GM19240 (cell line): ENCODE measurements around the gene TMEM107.
"Not testable (repeated sequence)": the region's sequence is repeated elsewhere in the genome, so short reads cannot be mapped to it uniquely, and the experiment has no call there.

Source experiments
- DNase-seq: peaks from one replicate; pipeline ENCODE4 v3.0.0; 2011; ENCODE audit warnings: low spot score; ENCODE audit not compliant: insufficient read length

TMEM107 gene

DNA sequence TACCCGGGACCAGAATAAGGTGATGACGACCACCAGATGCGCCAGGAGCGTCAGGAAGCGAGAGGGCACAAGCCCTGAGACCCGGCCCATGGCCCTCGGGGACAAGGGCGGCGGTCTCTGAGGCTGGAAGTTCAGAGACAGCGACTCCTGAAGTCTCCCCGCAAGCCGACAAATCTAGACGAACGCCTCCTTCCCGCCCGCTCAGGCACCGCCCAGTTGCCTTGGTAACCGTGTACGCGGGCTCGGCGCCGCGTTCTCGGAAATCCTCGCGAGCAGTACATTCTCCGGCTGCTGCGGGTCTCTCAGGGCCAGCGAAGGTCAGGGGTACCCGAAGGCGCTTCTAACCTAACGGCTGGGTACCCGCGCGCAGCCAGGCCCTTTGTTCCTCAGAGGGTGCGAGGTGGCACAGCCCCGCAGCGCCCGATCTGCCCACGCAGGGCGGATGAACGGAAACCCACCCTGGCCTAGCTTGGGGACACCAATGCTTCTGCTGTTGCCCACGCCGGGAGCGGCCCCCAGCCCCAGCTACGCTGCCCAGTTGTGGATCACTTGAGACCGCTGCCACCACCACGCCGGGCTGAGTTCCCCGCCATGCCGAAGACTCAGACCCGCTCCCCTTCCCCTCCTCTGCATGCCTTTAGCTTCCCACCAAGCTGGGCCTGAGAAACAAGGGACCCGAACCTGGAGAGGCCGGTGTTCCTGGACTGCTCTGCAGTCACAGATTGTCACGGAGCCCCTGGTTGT, at the start of gene TMEM107:
Gene TMEM107, minus strand, starts transcription at position 184 of the 744 bp plus-strand sequence. Its CDS starts 94 bp downstream, at position 90.
- DNase-seq = no peak

DNA sequence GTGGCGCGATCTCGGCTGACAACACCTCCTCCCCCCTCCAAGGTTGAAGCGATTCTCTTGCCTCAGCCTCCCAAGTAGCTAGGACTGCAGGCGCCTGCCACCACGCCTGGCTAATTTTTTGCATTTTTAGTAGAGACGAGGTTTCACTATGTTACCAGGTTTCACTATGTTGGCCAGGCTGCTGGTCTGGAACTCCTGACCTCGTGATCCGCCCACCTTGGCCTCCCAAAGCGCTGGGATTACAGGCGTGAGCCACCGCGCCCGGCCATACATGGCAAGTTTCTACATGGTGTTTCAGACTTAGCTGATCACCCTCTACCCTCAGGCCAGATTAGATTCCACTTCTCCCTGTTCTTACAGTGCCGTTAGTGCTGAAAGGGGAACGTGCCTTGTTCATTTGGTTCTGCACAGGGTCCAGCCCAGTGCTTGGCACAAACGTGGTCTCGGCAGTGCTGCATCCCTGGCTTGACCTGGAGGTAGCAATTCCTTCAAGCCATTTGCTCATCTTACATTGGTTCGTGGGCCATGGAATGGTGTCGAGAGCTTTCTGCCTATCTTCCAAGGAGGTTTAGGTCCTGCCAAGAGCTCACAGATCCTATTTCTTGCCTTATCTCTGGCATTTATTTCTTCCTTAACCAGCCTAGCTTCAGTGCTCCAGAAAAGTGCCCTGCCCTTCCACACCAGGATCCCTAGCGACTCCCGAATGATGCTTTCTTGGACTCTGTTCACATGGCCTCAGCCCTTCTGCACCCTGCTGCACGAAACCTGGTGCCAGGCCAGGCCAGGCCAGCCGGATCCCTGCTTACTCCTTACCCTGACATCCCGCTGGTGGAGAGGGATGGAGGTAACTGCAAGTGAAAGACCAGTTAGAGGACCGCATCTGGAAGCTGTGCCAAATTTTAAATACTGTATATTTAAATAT, 49.0 kb upstream of the TMEM107 start:
- no peak for DNase-seq

DNA sequence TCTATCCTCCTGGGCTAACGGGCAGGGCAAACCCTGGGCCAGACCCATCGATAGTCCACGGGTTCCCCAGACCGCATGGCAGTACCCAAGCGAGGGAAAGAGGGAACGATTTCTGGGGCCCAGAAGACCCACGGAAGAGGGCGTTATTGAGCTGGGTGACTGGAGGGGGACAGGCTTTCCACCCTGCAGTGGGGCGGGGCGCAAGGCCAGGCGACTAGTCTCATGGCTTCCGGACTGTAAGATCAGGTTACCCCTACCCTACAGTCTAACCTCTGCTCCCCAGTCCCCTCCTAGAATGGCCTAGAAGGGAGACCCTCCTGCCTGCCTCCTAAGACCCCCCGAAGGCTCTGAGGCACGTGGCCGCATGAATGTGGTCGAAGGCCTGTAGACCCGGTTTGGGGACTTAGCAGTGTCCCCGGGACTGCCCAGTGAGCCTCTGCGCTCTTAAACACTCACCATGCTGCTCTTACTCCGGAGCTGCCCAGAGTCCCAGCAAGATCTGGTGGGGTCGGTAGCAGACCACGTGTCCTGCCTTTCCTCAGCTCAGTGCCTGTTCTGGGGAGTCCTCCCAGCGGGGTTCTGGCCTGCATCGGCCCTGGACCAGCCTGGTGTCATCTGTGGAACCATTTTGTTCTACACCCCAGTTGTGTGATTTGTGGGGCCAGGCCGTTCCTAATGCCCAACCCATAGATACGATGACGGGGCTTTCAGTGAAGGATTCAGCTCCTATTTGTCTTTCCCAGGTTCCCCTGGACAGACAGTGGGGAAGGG, 47.4 kb upstream of the TMEM107 start:
- DNase-seq = no peak

DNA sequence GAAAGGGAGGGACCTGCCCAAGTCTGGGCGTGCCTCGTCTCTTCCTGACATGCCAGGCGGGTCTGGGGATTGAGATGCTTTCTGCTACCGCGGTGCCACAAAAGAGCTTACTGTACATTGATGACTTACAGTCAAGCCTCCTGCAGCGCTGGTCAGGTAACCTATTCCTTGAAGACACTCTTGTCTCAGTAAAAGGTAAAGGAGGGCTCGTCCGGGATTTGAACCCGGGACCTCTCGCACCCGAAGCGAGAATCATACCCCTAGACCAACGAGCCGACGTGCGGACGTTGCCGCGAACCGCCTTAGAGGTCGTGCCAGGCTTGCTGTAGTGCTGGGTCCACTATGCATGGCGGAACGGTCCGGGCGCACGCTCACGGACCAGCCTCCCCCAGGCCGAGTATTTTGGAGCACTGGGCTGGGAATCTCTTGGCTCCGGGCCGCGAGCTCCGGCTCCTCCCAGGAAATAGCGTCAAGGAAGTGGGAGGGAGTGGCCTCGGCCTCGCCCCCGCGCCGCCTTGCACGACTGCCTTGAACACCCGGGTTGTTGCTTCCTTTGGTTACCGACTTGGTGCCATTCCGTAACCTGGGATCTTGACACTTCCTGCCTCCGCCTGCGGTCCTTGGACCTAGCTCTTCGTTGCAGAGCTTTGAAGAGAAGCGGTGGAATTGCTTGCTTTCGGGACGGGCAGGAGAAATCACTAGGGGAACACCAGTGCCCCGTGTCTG, 46.6 kb upstream of the TMEM107 start:
- peak; percentile 24 for DNase-seq

DNA sequence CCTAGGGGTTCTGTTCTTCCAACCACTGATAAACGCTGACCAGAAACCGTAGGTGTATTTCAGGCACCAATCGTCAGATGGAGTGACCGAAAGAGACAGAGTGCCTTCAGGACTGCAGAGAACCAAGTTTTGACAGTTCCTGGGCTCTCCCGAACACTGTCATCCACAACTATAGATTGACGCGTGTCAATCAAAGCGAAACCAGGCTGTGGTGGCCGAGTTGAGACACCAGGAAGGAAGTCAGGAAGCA, 46.1 kb upstream of the TMEM107 start:
- DNase-seq = no peak

DNA sequence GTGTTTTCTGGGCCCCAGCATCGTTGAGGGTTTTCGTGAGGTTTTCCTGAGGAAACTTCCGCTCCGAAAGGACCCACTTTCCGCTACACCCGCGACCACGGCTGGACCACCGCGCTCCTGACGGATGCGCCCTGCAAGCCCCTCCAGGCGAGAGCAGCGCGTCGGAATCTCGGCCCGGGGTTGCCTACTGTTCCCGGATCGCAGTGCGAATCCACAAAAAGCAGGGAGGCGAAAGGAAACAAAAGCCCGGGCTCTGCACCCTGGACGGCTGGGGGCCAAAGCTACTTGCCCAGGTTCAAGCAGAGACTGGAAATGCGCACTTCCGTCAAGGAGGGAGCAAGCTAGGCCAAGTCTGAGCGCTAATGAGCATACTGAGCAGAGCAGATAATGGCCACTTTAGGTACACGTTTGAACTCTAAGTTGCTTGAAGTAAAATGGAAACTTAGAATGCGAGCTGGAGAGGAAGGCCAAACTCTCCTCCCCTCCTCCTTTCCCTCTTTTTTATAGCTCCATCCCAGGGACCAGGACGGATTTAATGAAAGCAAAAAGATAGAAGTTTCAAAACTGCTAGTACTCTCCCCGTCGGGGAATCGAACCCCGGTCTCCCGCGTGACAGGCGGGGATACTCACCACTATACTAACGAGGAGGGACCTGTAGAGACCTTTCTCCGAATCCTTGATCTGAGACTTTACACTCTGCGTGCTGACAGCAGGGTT, 45.6 kb upstream of the TMEM107 start:
- no peak for DNase-seq

DNA sequence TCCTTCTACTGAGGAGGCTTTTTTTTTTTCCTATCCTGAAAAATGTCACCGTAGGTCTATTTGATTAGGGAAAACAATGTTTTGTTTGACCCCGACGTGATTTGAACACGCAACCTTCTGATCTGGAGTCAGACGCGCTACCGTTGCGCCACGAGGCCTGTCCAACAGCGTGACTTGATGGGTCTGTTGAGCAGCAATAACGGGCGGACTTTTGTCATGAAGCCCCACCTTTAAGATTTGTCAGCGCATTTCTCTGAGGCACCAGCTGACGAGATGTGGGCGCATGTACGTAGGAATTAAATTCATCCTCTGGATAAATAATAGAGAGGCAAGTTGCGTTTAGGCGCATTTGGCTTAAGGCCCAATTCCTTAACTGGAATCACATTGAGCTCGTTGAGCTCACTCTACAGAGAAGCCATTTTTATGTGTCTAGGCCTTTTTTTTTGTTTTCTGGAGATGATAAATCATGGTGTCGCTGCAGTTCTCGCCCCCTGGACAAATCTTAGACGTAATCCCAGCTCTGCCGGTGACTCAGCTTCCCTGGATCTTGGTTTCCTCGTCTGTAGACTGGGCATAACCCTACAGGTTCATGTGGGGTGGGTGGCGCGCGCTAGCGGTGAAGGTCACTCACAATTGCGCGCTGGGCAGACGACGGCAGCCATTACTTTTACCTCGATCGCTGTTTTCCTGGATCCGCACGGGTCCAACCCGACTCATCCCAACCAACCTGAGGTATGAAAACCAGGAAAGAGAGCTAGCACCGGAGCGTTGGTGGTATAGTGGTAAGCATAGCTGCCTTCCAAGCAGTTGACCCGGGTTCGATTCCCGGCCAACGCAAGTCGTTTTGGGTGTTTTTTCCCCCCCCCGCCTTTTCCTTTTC, 44.8 kb upstream of the TMEM107 start:
- peak; percentile 20 for DNase-seq

DNA sequence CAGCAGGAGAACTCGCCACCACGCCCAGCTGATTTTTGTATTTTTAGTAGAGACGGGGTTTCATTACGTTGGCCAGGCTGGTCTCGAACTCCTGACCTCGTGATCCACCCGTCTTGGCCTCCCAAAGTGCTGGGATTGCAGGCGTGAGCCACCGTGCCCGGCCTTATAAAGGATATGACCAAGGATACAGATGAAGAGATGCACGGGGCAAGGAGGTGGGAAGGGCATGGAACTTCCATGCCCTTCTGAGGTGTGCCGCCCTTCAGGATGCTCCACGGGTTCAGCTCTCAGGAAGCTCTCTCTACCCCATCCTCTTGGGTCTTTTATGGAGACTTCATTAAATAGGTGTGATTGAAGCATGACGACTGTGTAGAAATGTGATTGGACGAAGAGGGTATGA, 37.8 kb upstream of the TMEM107 start:
- not testable (repeated sequence) for DNase-seq

DNA sequence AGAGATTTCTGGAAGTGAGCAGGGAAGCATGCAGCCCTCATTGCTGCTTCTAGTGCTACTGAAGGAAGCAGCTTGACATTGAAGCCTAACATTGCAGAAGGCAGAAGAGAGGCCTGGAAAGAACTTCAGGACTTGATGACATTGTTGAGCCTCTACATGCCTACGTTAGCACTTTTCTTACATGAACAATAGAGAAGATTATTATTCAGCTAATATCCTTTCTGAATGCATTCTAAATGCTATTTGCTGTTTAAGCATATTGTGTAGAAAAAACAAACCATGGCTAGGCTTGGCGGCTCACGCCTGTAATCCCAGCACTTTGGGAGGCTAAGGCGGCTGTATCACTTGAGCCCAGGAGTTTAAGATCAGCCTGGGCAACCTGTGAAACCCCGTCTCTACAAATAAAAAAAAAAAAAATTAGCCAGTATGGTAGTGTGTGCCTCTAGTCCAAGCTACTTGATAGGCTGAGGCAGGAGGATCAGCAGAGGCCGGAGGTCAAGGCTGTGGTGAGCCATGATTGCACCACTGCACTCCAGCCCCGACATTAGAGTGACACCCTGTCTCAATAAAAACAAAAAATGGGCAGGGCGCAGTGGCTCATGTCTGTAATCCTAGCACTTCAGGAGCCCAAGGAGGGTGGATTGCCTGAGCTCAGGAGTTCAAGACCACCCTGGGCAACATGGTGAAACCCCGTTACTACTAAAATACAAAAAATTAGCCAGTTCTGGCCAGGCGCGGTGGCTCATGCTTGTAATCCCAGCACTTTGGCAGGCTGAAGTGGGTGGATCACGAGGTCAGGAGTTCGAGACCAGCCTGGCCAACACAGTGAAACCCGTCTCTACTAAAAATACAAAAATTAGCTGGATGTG, 36.4 kb upstream of the TMEM107 start:
- no peak for DNase-seq

DNA sequence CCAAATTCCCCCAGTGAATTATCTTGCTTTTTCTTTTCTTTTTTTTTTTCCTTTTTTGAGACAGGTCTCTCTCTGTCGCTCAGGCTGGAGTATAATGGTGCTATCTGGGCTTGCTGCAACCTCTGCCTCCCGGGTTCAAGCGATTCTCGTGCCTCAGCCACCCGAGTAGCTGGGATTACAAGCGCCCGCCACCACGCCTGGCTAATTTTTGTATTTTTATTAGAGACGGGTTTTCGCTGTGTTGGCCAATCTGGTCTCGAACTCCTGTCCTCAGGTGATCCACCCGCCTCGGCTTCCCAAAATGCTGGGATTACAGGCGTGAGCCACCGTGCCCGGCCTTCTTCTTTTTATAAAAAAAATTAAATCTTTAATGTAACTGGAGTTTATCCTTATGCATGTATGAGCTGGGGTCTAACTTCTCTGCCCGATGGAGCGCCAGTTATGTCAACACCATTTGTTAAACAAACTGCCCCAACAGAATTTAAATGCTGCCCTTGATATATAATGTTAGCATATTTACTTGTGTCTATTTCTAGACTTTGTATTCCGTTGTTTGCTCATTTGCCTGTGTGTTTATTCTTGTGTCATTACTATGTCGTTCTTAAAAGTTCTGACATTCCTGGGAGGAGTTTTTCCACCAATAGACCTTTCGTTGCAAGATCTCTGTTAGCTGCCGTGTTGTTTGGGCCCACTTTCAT, 34.7 kb upstream of the TMEM107 start:
- no peak for DNase-seq

DNA sequence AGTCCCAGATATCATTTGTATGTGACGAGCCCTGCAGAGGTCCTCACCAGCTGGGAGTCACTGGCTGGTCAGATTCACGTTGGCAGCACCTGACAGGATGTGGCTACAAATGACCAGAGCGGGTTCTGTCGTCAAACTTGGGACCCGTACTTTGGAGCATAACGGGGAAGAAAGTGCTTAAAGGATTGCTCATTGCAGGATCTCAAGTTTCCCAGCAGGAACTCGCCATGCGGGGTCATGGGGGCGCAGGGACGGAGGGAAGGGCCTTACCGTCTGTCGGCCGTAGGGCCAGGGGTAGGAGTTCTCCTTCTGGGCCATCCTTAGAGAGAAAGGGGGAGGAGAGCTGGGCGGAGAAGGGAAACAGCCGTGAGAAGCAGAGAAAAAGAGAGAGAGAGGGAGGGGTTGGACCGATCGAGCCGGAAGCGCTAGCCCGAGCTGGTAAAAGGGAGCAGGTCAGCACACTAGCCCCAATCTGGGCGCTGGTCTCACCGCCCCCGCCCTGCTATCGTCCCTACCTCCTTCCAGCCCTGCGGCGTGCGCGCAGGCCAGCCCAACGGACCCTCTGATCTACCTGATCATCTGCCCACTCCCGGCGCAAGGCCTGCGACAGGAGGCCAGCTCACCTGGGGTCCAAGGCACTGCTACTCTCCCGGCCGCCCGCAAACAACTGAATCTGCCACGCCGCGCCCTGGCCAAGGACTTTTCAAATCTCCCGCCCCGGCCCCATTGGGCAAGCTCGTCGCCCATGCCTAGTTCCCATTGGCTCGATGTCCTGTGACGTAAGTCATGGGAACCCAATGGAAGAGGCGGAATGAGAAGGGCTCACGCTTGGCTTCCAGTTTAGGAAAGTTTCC, 34.0 kb upstream of the TMEM107 start, which contains the start of gene AURKB:
Gene AURKB, minus strand, starts transcription at position 669 of the 854 bp plus-strand sequence. Its CDS starts 351 bp downstream, at position 318.
- peak; percentile 99 for DNase-seq

DNA sequence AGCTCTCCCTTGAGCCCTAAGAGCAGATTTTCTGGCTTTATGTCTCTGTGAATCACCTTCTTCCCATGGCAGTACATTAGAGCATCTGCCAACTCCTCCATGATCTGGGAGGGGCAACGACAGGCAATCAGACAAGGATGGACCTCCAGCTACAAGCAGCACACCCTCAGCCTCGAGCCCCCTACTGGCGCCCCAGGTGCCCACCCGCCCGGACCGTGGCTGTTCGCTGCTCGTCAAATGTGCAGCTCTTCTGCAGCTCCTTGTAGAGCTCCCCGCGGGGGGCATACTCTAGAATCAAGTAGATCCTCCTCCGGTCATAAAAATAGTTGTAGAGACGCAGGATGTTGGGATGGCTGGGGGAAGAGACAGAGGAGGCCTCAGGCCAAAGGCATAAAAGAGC, 30.4 kb upstream of the TMEM107 start:
- DNase-seq = no peak

DNA sequence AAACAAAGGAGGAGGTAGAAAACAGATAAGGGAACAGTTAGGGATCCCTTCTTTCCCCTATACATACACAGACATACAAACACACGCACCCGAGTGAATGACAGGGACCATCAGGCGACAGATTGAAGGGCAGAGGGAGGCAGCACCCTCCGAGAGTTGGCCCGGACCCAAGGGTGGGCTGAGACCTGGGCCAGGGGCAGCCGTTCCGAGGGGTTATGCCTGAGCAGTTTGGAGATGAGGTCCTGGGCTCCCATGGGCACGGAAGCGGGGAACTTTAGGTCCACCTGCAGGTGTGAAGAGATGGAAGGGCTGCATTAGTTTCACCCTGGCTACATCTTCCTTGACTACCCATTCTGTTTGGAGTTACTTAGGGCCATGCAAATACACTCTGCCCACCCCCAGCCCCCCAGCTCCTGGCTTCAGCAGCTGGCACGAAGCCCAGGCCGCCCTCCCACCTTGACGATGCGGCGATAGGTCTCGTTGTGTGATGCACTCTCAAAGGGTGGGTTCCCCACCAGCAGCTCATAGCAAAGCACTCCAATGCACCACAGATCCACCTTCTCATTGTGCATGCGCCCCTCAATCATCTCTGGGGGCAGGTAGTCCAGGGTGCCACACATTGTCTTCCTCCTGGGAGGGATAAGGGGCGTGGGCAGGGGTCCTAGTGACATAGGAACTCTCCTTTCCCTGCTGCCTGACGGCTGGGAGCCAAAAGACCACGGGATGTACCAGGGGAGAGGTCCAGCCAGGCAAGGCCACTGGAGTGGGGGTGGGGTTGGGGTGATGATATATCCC, 28.8 kb upstream of the TMEM107 start:
- no peak for DNase-seq

DNA sequence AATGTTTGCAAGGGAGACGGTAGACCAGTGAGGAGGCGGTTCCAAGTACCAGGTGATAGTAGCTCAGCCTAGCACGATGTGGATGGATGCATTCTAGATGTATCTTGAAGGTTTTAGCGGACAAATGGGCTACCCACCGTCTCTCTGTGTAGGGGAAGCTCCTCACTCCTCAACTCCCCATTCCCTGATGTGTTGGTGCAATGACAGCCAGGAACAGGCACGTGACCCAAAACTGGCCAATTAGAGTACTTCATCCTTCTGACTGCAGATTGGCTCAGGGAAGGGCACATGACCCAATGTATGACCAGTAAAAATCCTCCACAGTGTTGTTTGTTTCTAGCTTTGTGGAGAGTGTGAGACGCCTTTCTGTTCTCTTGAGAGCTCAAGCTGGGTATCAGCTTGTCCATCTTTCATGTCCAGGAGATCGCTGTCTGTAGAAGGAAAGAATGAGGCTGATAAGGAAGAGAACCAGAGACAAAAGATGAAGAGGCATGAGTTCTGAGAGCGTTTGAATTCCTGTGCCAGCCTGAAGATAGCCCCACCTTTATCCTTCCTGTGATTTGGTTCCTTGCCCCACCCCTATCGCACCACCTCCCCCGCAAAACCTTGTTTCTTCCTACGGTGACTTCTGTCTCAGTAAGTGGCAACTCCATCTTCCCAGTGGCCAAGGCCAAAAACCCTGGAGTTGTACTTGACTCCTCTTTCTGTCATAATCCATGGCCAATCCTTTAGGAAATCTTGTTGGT, 16.1 kb upstream of the TMEM107 start:
- DNase-seq = no peak

DNA sequence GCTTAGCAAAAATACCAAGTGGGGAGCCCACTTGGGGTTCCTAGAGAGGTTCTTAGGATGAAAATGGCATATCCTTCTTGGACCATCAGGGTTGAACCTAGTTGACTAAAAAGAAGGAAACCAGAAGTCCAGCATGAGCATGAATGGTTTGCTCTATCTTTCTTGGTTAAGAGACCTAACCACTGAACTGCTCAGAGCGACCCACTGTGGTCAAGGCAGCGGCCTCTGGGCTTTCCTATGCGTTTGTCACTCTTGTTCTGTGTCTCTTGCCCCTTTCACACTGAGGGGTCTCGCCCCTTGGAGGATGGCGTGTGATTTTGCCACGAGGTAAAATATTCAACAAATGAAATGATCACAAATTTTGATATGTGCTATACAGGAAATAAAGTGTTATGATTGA, 14.3 kb upstream of the TMEM107 start:
- DNase-seq = no peak
